GM20000 (cell line): ENCODE data around the gene EPHA1.
"Not testable (repeated sequence)": the region's sequence is repeated elsewhere in the genome, so short reads cannot be mapped to it uniquely, and the experiment has no call there.

ENCODE experiments used
- DNase-seq: peaks from one replicate; pipeline ENCODE4 v3.0.0; 2012; ENCODE audit warnings: low spot score
- CTCF ChIP-seq: IDR thresholded peaks from 2 replicates; pipeline ENCODE4 v1.5.1; 2012; ENCODE audit warnings: mild to moderate bottlenecking, control low read depth; ENCODE audit errors: extremely low read depth, missing control alignments

Gene EPHA1

GRCh38 chr7:143418681-143419458 is 10.2 kb upstream of the EPHA1 start:
- TF ChIP-seq CTCF, result no peak
- DNase-seq, result no peak

GRCh38 chr7:143417734-143418383 is 9.2 kb upstream of the EPHA1 start:
- no peak for DNase-seq
- no peak for TF ChIP-seq CTCF

GRCh38 chr7:143416565-143417149 is 8.0 kb upstream of the EPHA1 start:
- DNase-seq, result peak; percentile 83
- TF ChIP-seq CTCF, result peak; percentile 37

GRCh38 chr7:143415742-143416397 is 7.2 kb upstream of the EPHA1 start:
- no peak for DNase-seq
- TF ChIP-seq CTCF, result no peak

GRCh38 chr7:143415209-143415608 is 6.6 kb upstream of the EPHA1 start:
- DNase-seq, result not testable (repeated sequence)

- TF ChIP-seq CTCF, result no peak
- DNase-seq, result no peak
Measured at GRCh38 chr7:143413123-143413522, 4.5 kb upstream of the EPHA1 start.

- no peak for DNase-seq
- TF ChIP-seq CTCF, result no peak
Measured at GRCh38 chr7:143411976-143412708, 3.5 kb upstream of the EPHA1 start.
